GM19238 (cell line): ENCODE data around the gene KCTD21.
"Not testable (repeated sequence)": the region's sequence is repeated elsewhere in the genome, so short reads cannot be mapped to it uniquely, and the experiment has no call there.

Experiments
- DNase-seq: peaks from one replicate; pipeline ENCODE4 v3.0.0; 2011; ENCODE audit warnings: low spot score; ENCODE audit not compliant: insufficient read length

Gene KCTD21

DNA sequence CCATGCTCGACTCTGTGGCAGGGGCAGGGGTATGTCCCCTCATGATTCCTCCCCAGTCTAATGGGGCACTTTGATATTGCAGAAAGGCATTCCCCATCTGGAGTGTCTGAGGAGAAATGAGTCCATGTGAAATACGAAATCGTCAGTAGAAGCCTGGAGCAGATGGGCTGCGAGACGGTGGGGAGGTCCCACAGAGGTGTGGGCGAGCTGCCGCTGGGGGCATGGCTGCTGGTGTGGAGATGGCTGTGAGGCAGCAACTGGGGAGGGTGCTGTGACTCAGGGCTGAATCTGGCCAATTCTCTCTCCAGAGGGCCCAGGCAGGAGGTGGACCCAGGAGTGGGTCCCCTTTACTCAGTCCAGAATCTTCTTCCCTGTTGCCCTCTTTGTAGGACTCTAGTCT is 11.2 kb downstream of the KCTD21 start:
- no peak for DNase-seq

DNA sequence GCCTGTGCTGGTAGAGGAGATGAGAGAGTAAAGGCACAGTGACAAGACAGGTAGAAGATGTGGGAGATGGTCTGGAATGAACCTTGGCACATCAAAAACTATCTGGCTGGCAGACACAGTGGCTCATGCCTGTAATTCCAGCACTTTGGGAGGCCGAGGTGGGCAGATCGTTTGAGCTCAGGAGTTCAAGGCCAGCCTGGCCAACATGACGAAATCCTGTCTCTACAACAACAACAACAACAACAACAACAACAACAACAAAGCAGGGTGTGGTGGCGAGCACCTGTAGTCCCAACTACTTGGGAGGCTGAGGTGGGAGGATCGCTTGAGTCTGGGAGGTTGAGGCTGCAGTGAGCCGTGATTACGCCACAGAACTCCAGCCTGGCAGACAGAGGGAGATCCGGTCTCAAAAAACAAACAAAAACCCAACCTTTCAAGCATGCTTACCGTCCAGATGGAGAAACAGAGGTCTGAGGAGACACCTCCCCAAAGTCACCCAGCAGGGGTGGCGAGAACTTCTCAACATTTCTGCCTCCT is 11.8 kb downstream of the KCTD21 start:
- no peak for DNase-seq

DNA sequence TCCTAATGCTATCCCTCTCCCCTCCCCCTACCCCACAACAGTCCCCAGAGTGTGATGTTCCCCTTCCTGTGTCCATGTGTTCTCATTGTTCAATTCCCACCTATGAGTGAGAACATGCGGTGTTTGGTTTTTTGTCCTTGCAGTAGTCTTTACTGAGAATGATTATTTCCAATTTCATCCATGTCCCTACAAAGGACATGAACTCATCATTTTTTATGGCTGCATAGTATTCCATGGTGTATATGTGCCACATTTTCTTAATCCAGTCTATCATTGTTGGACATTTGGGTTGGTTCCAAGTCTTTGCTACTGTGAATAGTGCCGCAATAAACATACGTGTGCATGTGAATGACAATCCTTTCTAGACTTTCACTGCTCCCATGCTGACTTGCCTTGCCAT is 12.6 kb downstream of the KCTD21 start:
- not testable (repeated sequence) for DNase-seq

DNA sequence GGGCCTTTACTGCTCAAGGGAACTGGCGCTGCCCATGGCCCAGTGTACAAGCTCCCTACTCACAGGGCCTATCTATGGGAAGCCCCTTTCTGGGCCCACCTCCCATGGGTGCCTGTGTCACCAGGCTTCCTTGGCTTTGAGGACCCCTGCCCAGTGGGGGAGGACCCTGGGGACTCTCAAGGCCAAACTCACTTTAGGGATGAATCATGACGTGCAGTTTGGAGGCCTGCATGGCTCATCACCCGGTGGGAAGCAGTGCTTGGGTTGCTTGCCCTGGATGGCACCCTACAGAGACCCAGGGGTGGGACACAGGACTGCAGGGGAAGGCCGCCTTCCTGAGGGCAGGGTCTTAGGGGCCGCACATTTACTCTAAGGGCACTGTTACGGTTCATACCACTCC is 16.5 kb downstream of the KCTD21 start:
- DNase-seq, result no peak

DNA sequence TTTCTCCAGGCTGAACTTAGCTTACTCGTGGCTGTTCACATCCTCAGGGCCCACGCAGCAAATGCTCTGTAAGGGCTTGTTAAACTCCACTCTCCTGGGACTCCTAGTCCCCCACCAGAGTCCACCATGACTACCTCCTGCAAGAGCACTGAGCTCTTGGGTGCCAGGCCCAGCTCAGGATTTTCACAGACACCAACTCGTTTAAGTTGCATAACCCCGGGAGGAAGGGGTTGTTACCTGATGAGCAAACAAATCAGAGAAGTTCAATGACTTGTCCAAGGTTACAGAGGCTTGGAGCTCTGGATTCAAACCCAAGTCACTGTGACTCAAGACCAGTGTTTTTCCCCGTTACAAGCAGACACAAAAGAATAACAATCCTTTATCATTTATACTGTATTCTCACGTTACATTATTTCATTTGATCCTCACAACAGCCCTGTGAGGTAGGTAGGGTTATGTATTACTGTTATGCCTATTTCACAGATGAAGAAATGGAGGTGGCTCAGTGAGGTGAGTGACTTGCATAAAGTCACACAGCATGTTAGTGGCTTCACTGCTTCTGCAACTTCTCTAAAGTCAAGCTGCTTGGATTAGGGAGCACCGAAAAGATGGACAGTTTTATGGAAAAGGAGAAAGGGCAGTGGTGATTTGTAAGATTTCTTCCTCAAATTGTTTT is 17.4 kb downstream of the KCTD21 start:
- DNase-seq, result no peak

DNA sequence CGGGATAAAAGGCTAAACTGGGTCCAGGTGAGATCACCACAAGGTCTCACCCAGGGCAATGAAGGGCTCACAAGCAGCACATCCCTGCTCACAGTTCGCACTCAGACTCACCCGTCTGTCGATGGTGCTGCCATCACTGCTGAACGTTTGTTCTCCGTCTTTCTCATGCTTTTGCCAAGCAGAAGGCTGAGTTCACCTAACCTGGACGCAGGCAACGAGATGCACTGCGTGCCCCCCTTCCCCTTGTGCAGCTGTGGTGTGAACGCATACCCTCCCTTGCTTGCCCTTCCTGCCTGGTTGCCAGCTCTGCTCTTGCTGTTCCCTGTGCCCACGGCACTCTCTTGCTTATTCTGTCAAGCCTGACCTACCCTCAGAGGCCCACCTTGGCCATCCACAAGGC is 18.0 kb downstream of the KCTD21 start:
- no peak for DNase-seq

DNA sequence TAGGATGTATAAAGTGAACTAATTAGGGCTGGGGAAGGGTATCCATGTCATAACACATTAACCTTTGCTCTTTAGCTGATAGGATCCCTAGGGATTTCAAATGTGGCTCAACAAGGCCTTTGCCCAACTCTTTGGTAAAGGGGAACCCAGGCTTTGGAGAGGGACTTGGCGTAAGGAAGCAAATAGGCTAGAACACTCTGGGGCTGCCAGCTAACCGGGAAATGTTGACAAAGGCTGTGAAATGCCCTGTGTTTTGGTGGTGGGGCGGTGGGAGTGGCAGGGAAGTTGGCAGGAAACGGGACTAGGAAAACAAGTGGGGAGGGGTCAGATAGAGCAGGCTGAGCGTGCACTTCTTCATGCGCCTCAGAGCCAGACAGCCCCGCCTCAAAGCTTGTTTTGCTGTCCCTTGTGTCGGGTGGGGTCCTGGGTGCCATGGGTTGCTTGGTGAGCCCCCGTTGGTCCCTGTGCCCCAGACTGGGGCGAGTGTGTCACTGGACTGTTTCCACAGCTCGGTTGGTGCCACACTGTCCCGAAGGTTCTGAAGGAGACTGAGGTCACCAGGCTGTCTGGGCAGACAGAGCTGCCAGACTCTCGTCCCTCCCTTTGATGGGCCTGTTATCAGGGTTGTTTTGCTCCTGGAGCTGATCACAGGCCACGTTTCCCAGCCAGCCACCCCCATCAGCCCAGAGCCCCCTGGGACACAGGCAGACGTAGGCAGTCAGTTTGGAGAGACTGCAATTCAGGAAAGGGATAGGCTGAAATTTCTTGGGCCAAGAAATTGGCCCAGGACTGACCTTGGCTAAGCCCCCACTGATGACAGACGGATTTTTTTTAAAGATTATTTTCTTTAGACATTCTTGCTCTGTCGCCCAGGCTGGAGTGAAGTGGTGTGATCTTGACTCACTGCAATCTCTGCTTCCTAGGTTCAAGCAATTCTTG is 19.6 kb downstream of the KCTD21 start:
- no peak for DNase-seq

DNA sequence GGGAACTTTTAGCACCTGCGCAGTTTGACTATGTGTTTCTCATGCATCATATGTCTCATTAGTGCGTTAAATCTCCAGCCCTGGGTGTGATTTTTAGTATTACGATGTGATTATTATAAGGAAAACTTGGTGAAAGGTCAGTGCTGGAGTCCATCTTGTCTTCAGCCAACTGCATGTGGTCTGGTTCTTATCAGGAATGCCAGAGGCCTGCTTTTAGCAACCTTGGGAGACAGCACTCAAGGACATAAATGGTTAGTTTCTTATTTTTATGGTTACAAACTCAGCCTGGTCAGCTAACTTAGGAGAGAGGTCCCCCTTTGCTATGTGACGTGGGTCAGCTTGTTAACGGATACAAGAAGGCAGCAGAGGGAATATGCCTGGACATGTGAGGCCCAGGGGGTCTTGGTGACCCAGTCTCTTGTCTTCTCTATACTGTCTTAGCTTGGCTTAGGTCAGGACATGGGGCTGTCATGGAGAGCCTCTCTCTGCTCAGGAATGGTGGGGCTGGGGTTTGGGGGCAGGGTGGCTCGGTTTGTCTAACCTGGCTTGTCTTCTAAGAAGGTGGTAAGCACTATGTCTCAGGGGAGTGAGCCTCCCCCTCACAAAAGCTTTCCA is 21.5 kb downstream of the KCTD21 start:
- DNase-seq, result no peak

DNA sequence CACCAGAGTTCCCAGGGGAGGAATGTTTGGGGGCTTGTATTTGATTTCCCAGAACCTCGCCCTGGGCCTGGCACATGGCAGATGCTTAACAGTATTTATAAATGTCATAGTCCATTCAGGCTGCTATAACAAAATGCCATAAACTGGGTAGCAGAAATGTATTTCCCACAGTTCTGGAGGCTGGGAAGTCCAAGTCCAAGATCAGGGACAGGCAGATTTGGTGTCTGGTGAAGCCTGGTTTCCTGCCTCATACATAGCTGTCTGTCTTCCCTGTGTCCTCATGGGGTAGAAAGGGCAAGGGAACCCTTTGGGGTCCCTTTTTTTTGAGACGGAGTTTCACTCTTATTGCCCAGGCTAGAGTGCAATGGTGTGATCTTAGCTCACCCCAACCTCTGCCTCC is 24.0 kb downstream of the KCTD21 start:
- DNase-seq, result no peak

DNA sequence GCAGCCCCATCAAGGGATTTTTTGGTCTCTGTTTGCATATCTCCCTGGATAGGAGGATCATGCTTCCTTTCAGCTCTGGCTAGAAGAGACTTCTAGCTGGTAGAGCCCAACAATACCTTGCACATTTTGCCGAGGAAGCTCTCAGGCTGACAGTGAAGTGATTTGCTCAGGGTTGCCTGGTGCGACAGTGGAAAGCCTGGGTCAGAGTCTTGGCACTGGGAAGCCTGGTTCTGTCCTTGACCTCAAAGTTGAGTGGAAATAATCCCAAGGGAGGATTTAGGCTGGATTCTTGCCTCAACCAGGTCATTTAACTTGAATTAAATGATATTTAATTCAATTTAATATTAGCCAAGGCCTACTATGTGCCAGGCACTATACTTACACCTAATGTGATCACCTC is 24.6 kb downstream of the KCTD21 start:
- no peak for DNase-seq

DNA sequence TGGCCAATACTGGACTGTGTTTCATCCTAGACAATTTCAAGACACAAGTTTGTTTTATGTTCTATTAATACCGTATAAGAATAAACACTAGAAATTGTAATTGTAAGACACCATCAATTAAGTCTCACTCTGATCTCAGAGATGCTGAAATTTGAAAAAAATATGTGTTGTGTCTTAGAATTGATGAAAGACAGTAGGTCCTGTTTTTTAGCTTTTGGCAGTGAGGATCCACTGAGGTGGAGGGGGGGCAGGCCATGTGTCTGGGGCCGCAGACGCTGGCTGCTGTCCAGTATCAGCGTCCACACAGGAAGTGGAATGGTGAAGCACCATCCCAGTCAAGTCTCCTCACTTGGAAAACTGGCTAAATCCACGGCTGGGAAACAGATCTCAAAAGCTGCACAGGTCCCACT is 26.5 kb downstream of the KCTD21 start:
- DNase-seq, result no peak

DNA sequence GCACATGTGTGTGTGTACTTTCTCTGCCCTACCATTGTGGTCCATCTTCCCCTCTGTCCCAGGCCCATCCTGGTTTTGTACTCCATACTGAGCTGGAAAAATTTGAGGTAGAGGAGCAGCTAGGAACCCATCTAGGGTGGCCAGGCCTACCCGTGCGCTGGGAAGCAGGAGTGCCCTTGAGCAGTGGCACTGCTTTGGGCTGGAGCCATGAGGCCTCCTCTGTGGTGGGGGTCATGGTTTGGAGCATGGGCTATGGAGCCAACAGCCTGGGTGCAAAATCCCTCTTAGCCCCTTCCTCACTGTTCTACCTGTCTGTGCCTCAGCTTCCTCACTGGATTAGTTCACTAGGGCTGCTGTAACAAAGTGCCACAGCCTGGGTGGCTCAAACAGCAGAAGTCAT is 27.1 kb downstream of the KCTD21 start:
- no peak for DNase-seq

DNA sequence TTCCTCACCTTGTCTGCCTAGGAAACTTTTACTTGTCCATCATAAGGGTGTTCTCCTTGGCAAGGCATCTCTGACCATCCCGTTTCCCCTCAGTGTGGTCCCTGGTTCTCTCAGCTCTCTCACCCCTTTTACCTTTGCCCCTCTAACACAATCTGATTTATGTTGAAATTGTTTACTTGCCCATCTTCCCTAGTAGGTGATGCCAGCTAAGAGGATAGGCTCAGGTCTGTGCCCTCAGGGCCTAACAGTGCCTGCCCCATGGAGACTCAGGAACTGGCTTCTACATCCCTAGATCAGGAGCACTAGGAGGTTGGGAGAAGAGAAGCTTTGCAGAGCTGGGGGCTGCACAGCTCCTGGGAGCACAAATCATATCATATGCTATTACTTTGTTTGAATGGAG is 27.9 kb downstream of the KCTD21 start:
- no peak for DNase-seq

DNA sequence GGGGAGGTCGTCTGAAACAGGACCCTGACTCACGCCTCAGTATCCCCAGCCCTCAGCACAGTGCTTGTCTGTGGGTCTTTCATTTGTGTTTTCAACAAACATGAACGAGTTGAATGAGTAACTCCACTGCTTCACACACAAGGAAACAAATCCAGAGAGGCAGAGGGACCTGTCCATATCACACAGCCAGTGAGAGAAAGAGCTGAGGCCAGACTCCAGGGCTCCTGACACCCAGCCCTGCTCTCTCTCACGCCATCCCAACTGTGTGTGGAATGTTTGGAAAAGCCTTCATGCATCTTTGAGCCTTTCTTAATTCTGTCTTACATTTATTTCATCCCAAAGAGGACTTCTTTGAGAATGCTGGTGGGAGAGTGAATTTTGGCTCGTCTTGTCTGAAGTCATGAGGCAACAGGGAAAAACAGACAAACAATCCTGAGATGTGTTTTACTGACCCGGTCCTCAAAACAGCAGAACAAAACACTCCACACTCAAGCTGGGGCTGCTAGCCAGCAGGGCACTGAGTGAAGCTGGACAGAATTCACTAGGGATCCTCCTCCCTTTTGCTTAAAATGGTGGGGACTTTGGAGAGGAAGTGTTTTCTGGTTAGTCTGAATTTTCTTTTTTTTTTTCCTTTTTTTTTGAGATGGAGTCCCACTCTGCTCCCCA is 29.3 kb downstream of the KCTD21 start:
- no peak for DNase-seq

DNA sequence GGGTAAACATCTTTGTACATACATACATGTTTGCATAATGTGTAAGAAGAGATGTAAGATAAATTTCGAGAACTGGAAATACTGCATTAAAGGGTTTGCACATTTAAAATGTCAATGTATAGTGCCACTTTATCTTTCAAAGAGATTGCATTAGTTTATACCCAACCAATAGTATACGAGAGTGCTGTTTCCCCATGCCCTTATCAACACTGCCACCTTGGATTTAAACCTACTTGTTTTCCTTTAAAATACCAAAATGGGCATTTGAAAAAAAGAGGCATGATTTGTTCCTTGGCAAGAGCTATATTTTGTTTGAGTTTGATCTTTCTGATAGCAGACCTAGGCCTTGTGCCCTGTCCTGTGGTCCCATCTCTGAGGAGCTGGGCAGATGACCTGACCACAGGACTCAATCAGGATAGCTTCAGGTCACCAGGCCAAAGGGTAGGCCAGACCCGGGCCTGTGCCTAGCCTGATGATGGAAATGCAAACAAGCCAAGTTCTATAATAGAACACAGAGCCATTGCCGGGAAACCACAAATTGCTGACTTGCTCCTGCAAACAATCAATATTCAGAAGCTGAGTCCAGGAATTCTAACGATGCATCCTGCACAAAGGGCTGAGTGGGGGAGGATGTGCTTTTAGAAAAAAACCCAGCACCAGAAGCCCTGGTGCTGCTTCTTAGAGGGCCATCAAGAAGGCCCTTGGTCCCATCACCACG is 32.1 kb downstream of the KCTD21 start:
- DNase-seq, result no peak

DNA sequence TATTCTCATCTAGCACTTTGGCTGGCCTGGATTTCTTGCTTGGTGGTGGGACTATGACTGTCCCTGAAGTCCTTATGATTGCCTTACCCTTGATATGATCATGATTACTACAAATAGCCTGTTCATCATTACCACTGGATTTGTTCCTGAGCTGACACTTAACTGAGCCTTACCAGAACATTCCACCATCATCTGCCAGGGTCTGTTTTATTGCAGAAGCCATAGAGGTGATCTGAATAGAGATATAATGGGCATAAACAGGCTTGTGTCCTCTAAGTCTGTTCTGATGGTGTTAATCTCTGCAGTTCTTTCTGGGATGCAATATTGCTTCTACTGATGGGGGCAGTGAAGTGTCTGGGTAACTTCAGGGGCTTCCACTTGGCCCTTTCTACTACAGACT is 36.6 kb downstream of the KCTD21 start:
- DNase-seq, result no peak

DNA sequence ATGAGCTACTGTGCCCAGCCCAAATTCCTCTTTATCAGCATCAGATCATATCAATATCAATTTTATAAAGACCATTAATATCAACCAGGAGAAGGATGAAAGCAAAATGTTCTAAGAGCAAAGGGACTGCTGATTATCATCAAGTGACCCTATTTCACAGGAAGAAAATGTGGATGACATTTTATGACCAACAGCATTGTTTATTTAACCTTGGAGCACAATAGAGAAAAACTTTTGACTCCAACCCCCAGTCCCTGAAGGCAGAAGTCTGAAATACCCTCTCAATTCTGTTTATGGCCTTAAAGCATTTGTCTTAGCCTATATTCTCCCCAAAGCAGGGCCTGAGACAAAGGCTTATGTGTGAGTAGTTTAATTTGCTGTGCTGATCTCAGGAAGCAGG is 37.7 kb downstream of the KCTD21 start:
- no peak for DNase-seq

DNA sequence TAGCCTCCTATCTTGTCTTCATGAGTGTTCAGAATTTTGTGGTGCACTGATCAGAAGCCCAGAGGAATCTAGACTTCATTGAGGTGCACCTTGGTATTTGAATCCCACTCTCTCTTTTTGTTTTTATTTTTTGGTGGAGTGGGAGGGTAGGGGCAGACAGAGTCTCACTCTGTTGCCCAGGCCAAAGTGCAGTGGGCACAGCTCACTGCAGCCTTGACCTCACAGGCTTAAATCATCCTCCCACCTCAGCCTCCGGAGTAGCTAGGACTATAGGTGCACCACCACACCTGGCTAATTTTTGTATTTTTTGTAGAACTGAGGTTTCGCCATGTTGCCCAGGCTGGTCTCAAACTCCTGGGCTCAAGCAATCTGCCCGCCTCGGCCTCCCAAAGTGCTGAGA is 38.1 kb downstream of the KCTD21 start:
- DNase-seq, result no peak

DNA sequence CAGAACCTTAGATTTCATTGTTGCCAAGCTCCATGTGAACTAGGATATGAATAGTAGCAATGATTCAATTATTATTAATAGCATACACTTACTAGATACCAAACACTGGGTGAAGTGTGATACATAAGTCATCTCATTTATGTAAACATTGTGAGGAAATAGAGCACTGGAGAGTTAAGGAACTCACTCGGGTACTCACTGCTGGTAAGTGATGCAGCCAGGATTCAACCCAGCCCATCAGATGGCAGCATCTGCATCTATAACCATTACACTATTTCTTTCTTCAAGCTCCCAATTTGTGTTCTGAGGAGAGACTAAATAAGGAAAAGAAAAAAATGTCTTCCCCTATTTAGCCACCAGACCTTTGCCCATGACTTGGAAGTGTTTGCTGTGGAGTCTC is 38.8 kb downstream of the KCTD21 start:
- DNase-seq, result no peak

DNA sequence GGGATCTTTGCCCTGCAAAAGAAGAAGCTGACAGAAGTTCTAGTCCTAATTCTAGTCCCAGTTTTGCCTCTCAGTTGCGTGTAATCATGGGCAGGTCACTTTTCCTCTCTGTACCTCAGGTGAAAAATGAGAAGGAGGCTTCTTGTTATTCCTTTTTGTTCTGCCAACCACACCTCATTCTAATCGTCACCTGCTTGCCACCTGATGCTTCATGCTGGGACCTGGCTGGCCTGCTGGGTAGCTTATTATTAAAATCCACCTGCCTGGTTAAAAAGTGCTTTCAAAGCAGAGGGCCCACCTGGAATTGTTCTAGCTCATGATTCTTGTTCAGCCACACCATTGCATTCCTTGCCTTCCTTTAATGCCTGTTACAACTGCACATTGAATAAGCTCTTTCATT is 40.6 kb downstream of the KCTD21 start:
- no peak for DNase-seq

DNA sequence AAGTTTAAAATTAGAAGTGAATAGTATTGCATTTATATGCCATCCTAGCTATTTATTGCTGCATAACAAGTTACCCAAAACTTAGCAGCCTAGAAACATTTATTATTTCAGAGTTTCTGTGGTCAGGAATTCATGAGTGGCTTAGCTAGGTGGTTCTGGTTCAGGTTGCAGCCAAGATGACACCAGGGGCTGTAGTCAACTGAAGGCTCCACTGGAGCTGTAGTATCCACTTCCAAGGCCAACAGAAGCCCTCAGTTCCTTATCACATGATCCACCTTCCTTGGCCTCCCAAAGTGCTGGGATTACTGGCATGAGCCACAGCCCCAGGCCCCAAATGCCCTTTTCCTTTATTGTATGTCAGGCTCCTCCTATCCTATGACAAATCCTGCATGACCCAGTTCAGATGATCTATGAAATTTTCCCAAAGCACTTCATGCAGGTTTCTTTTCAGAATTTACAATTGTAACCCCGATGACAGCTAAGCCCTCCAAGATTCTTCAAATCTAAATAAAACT is 42.9 kb downstream of the KCTD21 start:
- DNase-seq, result no peak
